Skeletal muscle tissue (tissue), 4 donors: ENCODE results near the gene ATP1A2. TPM values are rescaled to one million over a fixed set of nuclear protein-coding genes. Genes with fewer than 3 reads are reported as not detected.

ENCODE experiments used
- H3K27ac ChIP-seq: one replicate; pipeline ENCODE4 v1.7.0; 2013; ENCODE audit warnings: mild to moderate bottlenecking, low read depth, low read length, inconsistent platforms
- H3K27me3 ChIP-seq, 3 donors: one replicate each; pipeline ENCODE4 v1.7.0; 2013; ENCODE audit warnings: low read length in 3 of 3; ENCODE audit not compliant: control insufficient read depth in 3 of 3, insufficient read depth in 3 of 3
- H3K36me3 ChIP-seq, 3 donors: one replicate each; pipeline ENCODE4 v1.7.0; 2013; ENCODE audit warnings: low read length in 3 of 3; ENCODE audit not compliant: control insufficient read depth in 3 of 3, insufficient read depth in 3 of 3
- H3K4me1 ChIP-seq, 3 donors: one replicate each; pipeline ENCODE4 v1.7.0; 2013; ENCODE audit warnings: low read length in 3 of 3, mild to moderate bottlenecking in 3 of 3; ENCODE audit not compliant: control insufficient read depth in 3 of 3, insufficient read depth in 3 of 3
- H3K4me3 ChIP-seq, 3 donors: one replicate each; pipeline ENCODE4 v1.7.0; 2013; ENCODE audit warnings: low read length in 3 of 3
- H3K9ac ChIP-seq, 3 donors: one replicate each; pipeline ENCODE4 v1.7.0; 2013; ENCODE audit warnings: low read length in 3 of 3, mild to moderate bottlenecking in 3 of 3, moderate library complexity in 2 of 3, low read depth in 1 of 3
- H3K9me3 ChIP-seq, 3 donors: one replicate each; pipeline ENCODE4 v1.7.0; 2013; ENCODE audit warnings: low read length in 3 of 3; ENCODE audit not compliant: control insufficient read depth in 3 of 3
- total RNA-seq: library from RNA; depleted of rRNA; stranded (reverse); fragments of >200 nt; gene quantifications from one replicate; pipeline ENCODE4 v1.2.3, GENCODE V29; 2014
- donor health status: Osteomylitis.

ATP1A2 gene
- total RNA-seq, 1 donor from 2014 or later: 38.1 TPM

- Histone ChIP-seq H3K4me1 (peaks cover 5 to 12% (median 7%) of the 10 kb centered on the region in 3 donors), H3K9ac (no peak overlapping the region), H3K9me3 (no peaks in the 10 kb centered on the region), H3K27ac (no peak overlapping the region), H3K4me3 (no peak overlapping the region), H3K36me3 (no peaks in the 10 kb centered on the region), H3K27me3 (peaks cover 14 to 23% (median 22%) of the 10 kb centered on the region in 3 donors)
Measured at GRCh38 chr1:160084771-160085321, 30.7 kb upstream of the ATP1A2 start.

DNA sequence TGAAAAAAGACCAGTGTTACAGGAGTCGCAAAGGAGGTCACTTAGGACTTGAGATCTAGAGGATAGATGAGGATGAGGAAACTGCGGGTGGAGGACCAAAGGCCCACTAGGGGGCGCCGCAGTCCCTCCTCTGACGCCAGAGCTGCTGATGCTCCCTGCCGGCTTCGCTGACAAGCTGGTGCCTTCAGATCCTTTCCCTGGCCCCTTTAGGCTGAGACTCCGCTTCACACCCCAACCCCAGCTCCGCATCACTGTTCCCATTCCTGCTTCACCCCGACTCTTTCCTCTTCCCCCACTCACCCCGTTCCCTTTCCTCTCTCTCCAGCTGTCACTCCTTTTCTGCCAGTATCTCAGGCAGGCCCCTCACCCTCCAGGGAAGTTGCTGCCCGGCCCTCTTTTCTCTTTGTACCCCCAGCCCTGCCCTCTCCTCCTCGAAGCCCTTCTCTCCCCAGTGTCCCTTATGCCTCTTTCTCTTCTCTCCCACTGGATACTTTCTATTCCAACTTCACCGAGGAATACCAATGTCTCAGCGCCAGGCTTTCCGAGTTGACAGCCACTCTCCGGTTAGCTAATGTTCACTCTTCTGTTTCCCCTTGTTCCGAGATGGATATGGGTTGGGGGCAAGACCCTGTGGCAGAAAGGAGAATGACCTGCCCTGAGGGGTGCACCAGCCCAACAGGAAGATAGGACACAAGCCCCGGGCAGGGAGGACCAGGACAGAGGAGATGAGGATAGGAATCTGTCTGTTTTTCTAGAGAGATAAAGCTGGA, 29.7 kb upstream of the ATP1A2 start:
- H3K9ac ChIP-seq: peak overlapping the region in 2 of 3 donors; percentile 19 to 47
- peaks cover 0 to 9% (median 4%) of the 10 kb centered on the region in 3 donors for H3K36me3 ChIP-seq
- H3K27me3 ChIP-seq: peaks cover 12 to 21% (median 17%) of the 10 kb centered on the region in 3 donors
- H3K9me3 ChIP-seq: no peaks in the 10 kb centered on the region
- H3K27ac ChIP-seq: no peak overlapping the region
- H3K4me3 ChIP-seq: no peak overlapping the region
- H3K4me1 ChIP-seq: peaks cover 5 to 12% (median 7%) of the 10 kb centered on the region in 3 donors

GRCh38 chr1:160086456-160086892, 29.1 kb upstream of the ATP1A2 start:
- H3K27ac ChIP-seq: no peak overlapping the region
- no peak overlapping the region for H3K4me3 ChIP-seq
- no peak overlapping the region for H3K9ac ChIP-seq
- peaks cover 5 to 12% (median 7%) of the 10 kb centered on the region in 3 donors for H3K4me1 ChIP-seq
- H3K36me3 ChIP-seq: peaks cover 2 to 15% (median 6%) of the 10 kb centered on the region in 3 donors
- H3K27me3 ChIP-seq: peaks cover 11 to 19% (median 12%) of the 10 kb centered on the region in 3 donors
- no peaks in the 10 kb centered on the region for H3K9me3 ChIP-seq

GRCh38 chr1:160087118-160087662, 28.4 kb upstream of the ATP1A2 start:
- H3K4me1 ChIP-seq: peaks cover 5 to 12% (median 7%) of the 10 kb centered on the region in 3 donors
- H3K4me3 ChIP-seq: no peak overlapping the region
- H3K27me3 ChIP-seq: peaks cover 4 to 18% (median 11%) of the 10 kb centered on the region in 3 donors
- H3K9me3 ChIP-seq: no peaks in the 10 kb centered on the region
- H3K27ac ChIP-seq: no peak overlapping the region
- H3K9ac ChIP-seq: no peak overlapping the region
- H3K36me3 ChIP-seq: peaks cover 7 to 22% (median 13%) of the 10 kb centered on the region in 3 donors

- Histone ChIP-seq H3K27me3 (no peaks in the 10 kb centered on the region), H3K9me3 (no peaks in the 10 kb centered on the region), H3K9ac (no peak overlapping the region), H3K36me3 (peaks cover 19 to 31% (median 22%) of the 10 kb centered on the region in 3 donors), H3K4me3 (no peak overlapping the region), H3K4me1 (peaks cover 0 to 7% (median 5%) of the 10 kb centered on the region in 3 donors), H3K27ac (no peak overlapping the region)
Measured at GRCh38 chr1:160089883-160090282, 25.7 kb upstream of the ATP1A2 start.

- Histone ChIP-seq H3K4me3 (no peak overlapping the region), H3K27me3 (no peaks in the 10 kb centered on the region), H3K4me1 (peaks cover 0 to 7% (median 6%) of the 10 kb centered on the region in 3 donors), H3K9me3 (no peaks in the 10 kb centered on the region), H3K27ac (no peak overlapping the region), H3K36me3 (peaks cover 19 to 31% (median 26%) of the 10 kb centered on the region in 3 donors), H3K9ac (no peak overlapping the region)
Measured at GRCh38 chr1:160090760-160091159, 24.8 kb upstream of the ATP1A2 start.

DNA sequence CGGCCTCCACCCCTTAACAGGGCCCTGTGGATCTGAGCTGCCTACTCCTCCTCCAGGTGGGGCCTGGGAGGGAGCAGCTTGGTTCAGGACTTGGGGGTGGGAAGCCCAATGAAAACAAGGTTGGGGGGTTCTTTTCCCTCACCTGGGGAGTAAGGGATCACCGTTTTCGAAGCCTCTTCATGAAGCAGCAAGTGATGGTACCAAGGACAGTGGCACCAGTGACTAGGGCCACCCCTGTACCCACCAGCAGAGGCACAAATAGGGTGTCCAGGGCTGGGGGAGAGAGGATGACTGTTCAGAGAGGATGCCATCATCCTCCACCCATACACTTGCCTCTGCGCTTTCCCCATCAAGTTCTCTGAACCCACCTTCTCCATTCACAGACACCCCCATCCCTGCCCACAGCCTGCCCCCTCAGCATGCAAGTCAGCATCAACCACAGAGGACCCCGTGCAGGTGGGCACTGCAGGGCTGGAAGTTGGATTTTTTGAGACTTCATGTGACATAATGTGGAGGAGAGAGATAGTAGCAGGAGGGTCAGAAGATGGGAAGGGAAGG, 23.8 kb upstream of the ATP1A2 start:
- peaks cover 19 to 31% (median 26%) of the 10 kb centered on the region in 3 donors for H3K36me3 ChIP-seq
- H3K27ac ChIP-seq: no peak overlapping the region
- no peak overlapping the region for H3K9ac ChIP-seq

GRCh38 chr1:160092366-160093068, 23.0 kb upstream of the ATP1A2 start:
- Histone ChIP-seq H3K9me3 (no peaks in the 10 kb centered on the region), H3K27me3 (no peaks in the 10 kb centered on the region), H3K9ac (no peak overlapping the region), H3K4me3 (no peak overlapping the region), H3K36me3 (peaks cover 19 to 31% (median 26%) of the 10 kb centered on the region in 3 donors), H3K27ac (no peak overlapping the region), H3K4me1 (peaks cover 11 to 21% (median 16%) of the 10 kb centered on the region in 3 donors)

More for the DNA sequence above, 23.8 kb upstream of the ATP1A2 start:
- Histone ChIP-seq H3K4me1 (peaks cover 3 to 13% (median 8%) of the 10 kb centered on the region in 3 donors), H3K4me3 (no peak overlapping the region), H3K27me3 (no peaks in the 10 kb centered on the region), H3K9me3 (no peaks in the 10 kb centered on the region)

GRCh38 chr1:160093069-160093395, 22.5 kb upstream of the ATP1A2 start:
- Histone ChIP-seq H3K27me3 (no peaks in the 10 kb centered on the region), H3K4me1 (peaks cover 16 to 26% (median 21%) of the 10 kb centered on the region in 3 donors), H3K27ac (no peak overlapping the region), H3K36me3 (peaks cover 19 to 31% (median 26%) of the 10 kb centered on the region in 3 donors), H3K9me3 (no peaks in the 10 kb centered on the region), H3K9ac (no peak overlapping the region), H3K4me3 (no peak overlapping the region)
